OCI-LY3 (cell line): ENCODE data around the gene FAM25G.

ENCODE experiments used
- H2AFZ ChIP-seq: fragments of 200-600, 300-600 bp; shearing (Covaris generic); 2 replicates; pipeline ENCODE4 v1.6.0; 2014; ENCODE audit warnings: antibody characterized with exemption, low read depth, low read length
- H3K27ac ChIP-seq: fragments of 200-600, 300-600 bp; sonication (generic); 2 replicates; pipeline ENCODE4 v1.5.1; 2014; ENCODE audit warnings: mild to moderate bottlenecking, low read length, moderate library complexity, mixed read lengths
- H3K27me3 ChIP-seq: fragments of 200-600, 300-600 bp; sonication (generic); 2 replicates; pipeline ENCODE4 v1.6.1; 2014; ENCODE audit warnings: low read depth, low read length, mixed read lengths
- H3K36me3 ChIP-seq: fragments of 200-600, 300-600 bp; sonication (generic); replicated peaks from 2 replicates; pipeline ENCODE3; 2014; ENCODE audit warnings: low read depth, low read length, mixed read lengths
- H3K4me1 ChIP-seq: fragments of 300-600, 200-600 bp; sonication (generic); 2 replicates; pipeline ENCODE4 v1.6.1; 2014; ENCODE audit warnings: low read length, mixed read lengths
- H3K4me2 ChIP-seq: fragments of 200-600, 300-600 bp; sonication (generic); 2 replicates; pipeline ENCODE4 v1.6.1; 2014; ENCODE audit warnings: low read length, mixed read lengths
- H3K4me3 ChIP-seq: fragments of 300-600, 200-600 bp; sonication (generic); 2 replicates; pipeline ENCODE4 v1.5.1; 2014; ENCODE audit warnings: antibody characterized with exemption, mild to moderate bottlenecking, low read length, moderate library complexity
- H3K79me2 ChIP-seq: fragments of 300-600, 200-600 bp; shearing (Covaris generic); 2 replicates; pipeline ENCODE4 v1.6.1; 2014; ENCODE audit warnings: mild to moderate bottlenecking, low read length, mixed read lengths
- H3K9ac ChIP-seq: fragments of 300-600, 200-600 bp; shearing (Covaris generic); 2 replicates; pipeline ENCODE4 v1.6.0; 2014; ENCODE audit warnings: mild to moderate bottlenecking, low read length, moderate library complexity
- H3K9me3 ChIP-seq: fragments of 200-600, 300-600 bp; shearing (Covaris generic); 2 replicates; pipeline ENCODE4 v1.6.1; 2014; ENCODE audit warnings: low read length, mixed read lengths; ENCODE audit not compliant: insufficient read depth
- H4K20me1 ChIP-seq: fragments of 200-600, 300-600 bp; sonication (generic); 2 replicates; pipeline ENCODE4 v1.6.1; 2016; ENCODE audit warnings: low read length, mixed read lengths; ENCODE audit not compliant: insufficient read depth
- EZH2phosphoT487 ChIP-seq: fragments of 200-600 bp; shearing (Covaris generic); IDR thresholded peaks from 2 replicates; pipeline ENCODE4 v1.6.1; 2018; ENCODE audit warnings: antibody characterized with exemption, mixed run types, low read depth
- TF ChIP-seq, protein P1 (sequence below): fragments of 200-600, 300-600 bp; sonication (generic); IDR thresholded peaks from 2 replicates; pipeline ENCODE4 v1.5.1; 2014; ENCODE audit warnings: antibody characterized with exemption, low read length, low read depth

The FAM25G gene

DNA sequence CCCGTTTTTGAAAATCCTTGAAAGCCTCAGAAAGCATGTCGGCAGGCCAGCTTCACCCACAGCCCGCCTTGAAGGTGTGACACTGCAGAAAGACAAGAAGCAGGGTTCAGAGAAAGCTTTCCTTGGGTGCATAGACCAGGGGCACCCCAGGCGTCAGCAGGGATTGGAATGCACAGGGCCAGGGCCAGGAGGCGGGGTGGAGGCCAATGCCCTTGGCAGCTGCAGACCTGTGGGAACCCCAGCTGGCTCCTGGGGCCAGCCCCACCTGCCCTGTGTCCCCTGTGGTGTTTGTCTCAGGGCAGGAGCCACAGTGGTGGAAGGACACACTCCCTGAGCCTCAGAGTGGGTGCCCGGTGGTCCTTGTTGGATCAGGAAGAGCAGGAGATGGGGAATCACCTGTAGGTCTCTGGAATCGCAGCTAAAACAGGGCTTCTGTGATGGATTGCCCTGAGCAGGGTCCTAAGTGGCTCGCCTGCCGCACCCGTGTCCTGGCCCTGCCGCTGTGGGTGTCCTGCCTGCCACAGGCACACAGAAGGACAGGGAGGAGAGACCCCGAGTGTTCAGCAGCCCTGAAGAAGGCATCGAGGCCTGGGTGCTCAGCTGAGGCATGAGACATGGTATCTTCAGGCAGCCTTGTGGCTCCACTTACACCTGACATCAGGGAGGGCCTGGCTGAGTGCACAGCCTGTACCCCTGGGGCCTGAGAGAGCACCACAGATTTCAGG, 40.1 kb downstream of the FAM25G start:
- no peaks in the 10 kb centered on the region for H4K20me1 ChIP-seq
- H3K9ac ChIP-seq: no peak overlapping the region
- H3K4me1 ChIP-seq: peaks cover 5% of the 10 kb centered on the region; the same call in 1 of the 2 replicates

GRCh38 chr10:47450442-47450841, 41.1 kb downstream of the FAM25G start:
- Histone ChIP-seq H3K9ac (no peak overlapping the region), H3K27ac (no peak overlapping the region), H3K79me2 (no peaks in the 10 kb centered on the region), H3K4me2 (no peak overlapping the region), H3K4me3 (no peak overlapping the region), H3K36me3 (no peaks in the 10 kb centered on the region), H2AFZ (no peak overlapping the region), H3K4me1 (peaks cover 5% of the 10 kb centered on the region; the same call in 1 of the 2 replicates), H3K27me3 (no peaks in the 10 kb centered on the region), H3K9me3 (no peaks in the 10 kb centered on the region), H4K20me1 (no peaks in the 10 kb centered on the region)
- TF ChIP-seq, protein P1, sequence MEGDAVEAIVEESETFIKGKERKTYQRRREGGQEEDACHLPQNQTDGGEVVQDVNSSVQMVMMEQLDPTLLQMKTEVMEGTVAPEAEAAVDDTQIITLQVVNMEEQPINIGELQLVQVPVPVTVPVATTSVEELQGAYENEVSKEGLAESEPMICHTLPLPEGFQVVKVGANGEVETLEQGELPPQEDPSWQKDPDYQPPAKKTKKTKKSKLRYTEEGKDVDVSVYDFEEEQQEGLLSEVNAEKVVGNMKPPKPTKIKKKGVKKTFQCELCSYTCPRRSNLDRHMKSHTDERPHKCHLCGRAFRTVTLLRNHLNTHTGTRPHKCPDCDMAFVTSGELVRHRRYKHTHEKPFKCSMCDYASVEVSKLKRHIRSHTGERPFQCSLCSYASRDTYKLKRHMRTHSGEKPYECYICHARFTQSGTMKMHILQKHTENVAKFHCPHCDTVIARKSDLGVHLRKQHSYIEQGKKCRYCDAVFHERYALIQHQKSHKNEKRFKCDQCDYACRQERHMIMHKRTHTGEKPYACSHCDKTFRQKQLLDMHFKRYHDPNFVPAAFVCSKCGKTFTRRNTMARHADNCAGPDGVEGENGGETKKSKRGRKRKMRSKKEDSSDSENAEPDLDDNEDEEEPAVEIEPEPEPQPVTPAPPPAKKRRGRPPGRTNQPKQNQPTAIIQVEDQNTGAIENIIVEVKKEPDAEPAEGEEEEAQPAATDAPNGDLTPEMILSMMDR: no peak
- TF ChIP-seq EZH2phosphoT487: no peak

More for the DNA sequence above, 40.1 kb downstream of the FAM25G start:
- no peaks in the 10 kb centered on the region for H3K27me3 ChIP-seq
- H3K9me3 ChIP-seq: no peaks in the 10 kb centered on the region
- no peaks in the 10 kb centered on the region for H3K79me2 ChIP-seq
- H2AFZ ChIP-seq: no peak overlapping the region
- no peak overlapping the region for H3K4me3 ChIP-seq
- no peak overlapping the region for H3K4me2 ChIP-seq
- H3K27ac ChIP-seq: no peak overlapping the region
- H3K36me3 ChIP-seq: no peaks in the 10 kb centered on the region
- TF ChIP-seq, protein P1: no peak
- TF ChIP-seq EZH2phosphoT487: no peak

GRCh38 chr10:47449979-47450378, 41.5 kb downstream of the FAM25G start:
- Histone ChIP-seq H3K9me3 (no peaks in the 10 kb centered on the region), H3K27ac (no peak overlapping the region), H3K36me3 (no peaks in the 10 kb centered on the region), H3K27me3 (no peaks in the 10 kb centered on the region), H3K4me3 (no peak overlapping the region), H3K4me2 (no peak overlapping the region), H2AFZ (no peak overlapping the region), H3K4me1 (peaks cover 5% of the 10 kb centered on the region; the same call in 1 of the 2 replicates), H3K79me2 (no peaks in the 10 kb centered on the region), H4K20me1 (no peaks in the 10 kb centered on the region), H3K9ac (no peak overlapping the region)
- TF ChIP-seq, protein P1: no peak
- TF ChIP-seq EZH2phosphoT487: no peak

DNA sequence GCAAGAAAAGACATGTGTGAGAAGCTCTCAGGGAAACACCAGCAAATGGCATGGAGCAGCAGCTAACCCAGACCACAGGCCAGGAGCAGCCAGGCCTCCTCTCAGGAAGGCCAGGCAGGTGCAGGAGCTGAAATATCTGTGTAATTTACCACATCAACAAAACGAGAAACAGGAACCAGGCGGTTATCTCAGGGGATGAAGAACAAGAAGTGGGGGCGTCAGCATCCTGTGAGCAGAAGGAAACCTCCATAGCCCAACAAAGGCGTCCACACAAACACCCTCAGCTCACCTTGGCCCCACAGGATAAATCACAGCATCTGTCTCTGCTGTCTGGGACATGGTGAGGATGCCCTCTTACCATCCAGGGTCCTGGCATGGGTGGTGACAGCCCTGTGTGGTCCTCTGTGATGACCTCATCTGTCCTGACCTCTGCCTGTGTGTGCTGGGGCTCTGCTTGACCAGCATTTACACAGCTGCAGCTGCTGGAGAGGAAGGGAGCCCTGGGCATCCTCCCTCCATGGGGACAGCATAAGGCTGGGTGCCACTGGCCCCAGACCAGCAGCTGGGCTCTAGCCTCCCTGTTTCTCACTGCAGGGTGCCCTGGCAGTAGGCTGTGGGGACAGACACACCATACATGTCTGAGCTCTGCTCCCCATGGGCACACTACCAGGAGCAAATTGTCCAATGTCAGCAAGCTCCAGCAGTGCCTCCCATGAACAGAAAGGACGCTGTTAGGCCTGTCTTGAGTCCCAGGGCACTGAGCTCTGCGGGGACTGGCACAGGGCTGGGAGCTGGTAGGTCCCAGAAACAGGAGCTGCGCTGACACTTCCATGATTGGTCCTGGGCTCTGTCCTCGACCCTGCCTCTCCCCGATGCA, 42.2 kb downstream of the FAM25G start:
- Histone ChIP-seq H2AFZ (no peak overlapping the region), H3K4me2 (no peak overlapping the region), H3K4me3 (no peak overlapping the region), H3K9me3 (no peaks in the 10 kb centered on the region), H3K27me3 (no peaks in the 10 kb centered on the region), H3K36me3 (no peaks in the 10 kb centered on the region), H4K20me1 (no peaks in the 10 kb centered on the region), H3K9ac (no peak overlapping the region), H3K79me2 (no peaks in the 10 kb centered on the region), H3K4me1 (peaks cover 5% of the 10 kb centered on the region; the same call in 1 of the 2 replicates), H3K27ac (no peak overlapping the region)
- TF ChIP-seq, protein P1: no peak
- no peak for TF ChIP-seq EZH2phosphoT487
